K562 (cell line): ENCODE data around the gene ITIH6.

Source experiments
- EP300 ChIP-seq: IDR thresholded peaks from 2 replicates; pipeline ENCODE4 v1.6.1; 2012; ENCODE audit warnings: low read length, improper control_type of control experiment
- EZH2 ChIP-seq: IDR thresholded peaks from 2 replicates; pipeline ENCODE4 v1.6.1; 2012; ENCODE audit warnings: low read depth, mild to moderate bottlenecking, inconsistent platforms, low read length, borderline replicate concordance
- MXI1 ChIP-seq: IDR thresholded peaks from 2 replicates; pipeline ENCODE4 v1.6.1; 2011; ENCODE audit warnings: low read depth, mild to moderate bottlenecking, improper control_type of control experiment, low read length
- NFIC ChIP-seq: fragments of 450-650 bp; IDR thresholded peaks from 2 replicates; pipeline ENCODE4 v1.6.1; 2017; ENCODE audit warnings: mild to moderate bottlenecking, inconsistent platforms
- NFIX ChIP-seq: fragments of 250-450 bp; sonication (Bioruptor Pico); IDR thresholded peaks from 2 replicates; pipeline ENCODE4 v1.4.0; 2020; ENCODE audit warnings: low read depth, mild to moderate bottlenecking, moderate library complexity
- NR2F6 ChIP-seq: fragments of 450-650 bp; formaldehyde crosslinking; IDR thresholded peaks from 2 replicates; pipeline ENCODE4 v1.4.0; 2020; ENCODE audit warnings: mild to moderate bottlenecking
- SMARCA4 ChIP-seq: fragments of 450-650 bp; IDR thresholded peaks from 2 replicates; pipeline ENCODE4 v1.6.1; 2016
- USF2 ChIP-seq: sonication (generic); formaldehyde crosslinking; IDR thresholded peaks from 2 replicates; pipeline ENCODE4 v1.5.0; 2020; ENCODE audit warnings: missing genetic modification reagents
- ZBTB34 ChIP-seq: fragments of 250-450 bp; sonication (Bioruptor Pico); IDR thresholded peaks from 2 replicates; pipeline ENCODE4 v1.8.0; 2021; ENCODE audit warnings: mild to moderate bottlenecking, moderate library complexity
- ZFP1 ChIP-seq: fragments of 450-650 bp; formaldehyde crosslinking; IDR thresholded peaks from 2 replicates; pipeline ENCODE4 v1.4.0; 2020; ENCODE audit warnings: mild to moderate bottlenecking, mixed read lengths
- ZNF3 ChIP-seq: fragments of 250-450 bp; sonication (Bioruptor Pico); IDR thresholded peaks from 2 replicates; pipeline ENCODE4 v1.5.0; 2021; ENCODE audit warnings: mild to moderate bottlenecking, moderate library complexity
- TF ChIP-seq, protein P1 (sequence below): sonication (generic); formaldehyde crosslinking; IDR thresholded peaks from 2 replicates; pipeline ENCODE4 v1.8.1; 2023; ENCODE audit warnings: mild to moderate bottlenecking, missing genetic modification reagents, moderate library complexity
- TF ChIP-seq, protein P2 (sequence below): sonication (generic); formaldehyde crosslinking; IDR thresholded peaks from 2 replicates; pipeline ENCODE4 v1.9.0; 2022; ENCODE audit warnings: mild to moderate bottlenecking, missing genetic modification reagents

DNA sequence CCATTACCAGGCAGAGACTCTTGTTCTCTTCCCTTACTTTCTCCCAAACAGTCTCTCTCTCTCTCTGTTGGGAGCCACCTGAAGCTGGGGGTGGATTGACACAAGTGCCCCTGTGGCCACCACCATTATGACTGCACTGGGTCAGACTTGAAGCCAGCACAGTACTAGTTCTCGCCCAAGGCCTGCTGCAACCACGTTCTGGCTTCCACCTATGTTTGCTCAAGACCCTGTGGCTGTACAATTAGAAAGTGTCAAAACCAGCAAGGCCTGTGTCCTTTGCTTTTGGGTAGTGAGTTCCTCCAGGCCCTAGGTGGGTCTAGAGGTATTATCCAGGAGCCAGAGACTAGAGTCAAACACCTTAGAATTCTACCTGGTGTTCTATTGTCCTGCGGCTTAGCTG lies 40.5 kb upstream of the ITIH6 start:
- no peak for TF ChIP-seq ZFP1 (CRISPR knock-in tag)
- TF ChIP-seq SMARCA4 = no peak
- no peak for TF ChIP-seq EP300
- no peak for TF ChIP-seq NR2F6
- TF ChIP-seq NFIX = no peak
- TF ChIP-seq, protein P1, sequence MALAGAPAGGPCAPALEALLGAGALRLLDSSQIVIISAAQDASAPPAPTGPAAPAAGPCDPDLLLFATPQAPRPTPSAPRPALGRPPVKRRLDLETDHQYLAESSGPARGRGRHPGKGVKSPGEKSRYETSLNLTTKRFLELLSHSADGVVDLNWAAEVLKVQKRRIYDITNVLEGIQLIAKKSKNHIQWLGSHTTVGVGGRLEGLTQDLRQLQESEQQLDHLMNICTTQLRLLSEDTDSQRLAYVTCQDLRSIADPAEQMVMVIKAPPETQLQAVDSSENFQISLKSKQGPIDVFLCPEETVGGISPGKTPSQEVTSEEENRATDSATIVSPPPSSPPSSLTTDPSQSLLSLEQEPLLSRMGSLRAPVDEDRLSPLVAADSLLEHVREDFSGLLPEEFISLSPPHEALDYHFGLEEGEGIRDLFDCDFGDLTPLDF = no peak
- no peak for TF ChIP-seq MXI1
- TF ChIP-seq ZNF3 (CRISPR knock-in tag) = no peak
- TF ChIP-seq, protein P2, sequence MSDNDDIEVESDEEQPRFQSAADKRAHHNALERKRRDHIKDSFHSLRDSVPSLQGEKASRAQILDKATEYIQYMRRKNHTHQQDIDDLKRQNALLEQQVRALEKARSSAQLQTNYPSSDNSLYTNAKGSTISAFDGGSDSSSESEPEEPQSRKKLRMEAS (CRISPR knock-in tag) = no peak
- TF ChIP-seq NFIC = no peak
- TF ChIP-seq EZH2 = no peak
- TF ChIP-seq USF2 (CRISPR knock-in tag) = no peak
- no peak for TF ChIP-seq ZBTB34
